Effector CD4-positive, alpha-beta T cell (primary cell): Measurements from ENCODE around the gene MT1M.

Source experiments
- DNase-seq: peaks from one replicate; pipeline ENCODE4 v3.0.0-alpha.2; 2020

The MT1M gene

GRCh38 chr16:56679078-56679730 lies 46.7 kb downstream of the MT1M start:
- no peak for DNase-seq

GRCh38 chr16:56679818-56680217 lies 47.4 kb downstream of the MT1M start:
- DNase-seq = no peak

GRCh38 chr16:56681939-56682702 lies 49.7 kb downstream of the MT1M start, which contains the start of gene MT1X:
Gene MT1X (plus strand): TSS chr16:56682470. CDS start chr16:56682541, 71 bp downstream.
- DNase-seq = peak; percentile 85

GRCh38 chr16:56682703-56683397 lies 50.4 kb downstream of the MT1M start:
- no peak for DNase-seq
